Posterior vena cava (tissue), 2 donors: Measurements from ENCODE around the gene HTR3D. TPM values are rescaled to one million over a fixed set of nuclear protein-coding genes. Genes with fewer than 3 reads are reported as not detected.
"Not testable (repeated sequence)": the region's sequence is repeated elsewhere in the genome, so short reads cannot be mapped to it uniquely, and the experiment has no call there.

Experiments used
- DNase-seq: peaks from one replicate; pipeline ENCODE4 v3.0.0-alpha.2; 2020; ENCODE audit warnings: low spot score
- intact Hi-C, 2 donors: fragments of 100-400 bp; cut with DNase I; formaldehyde crosslinking; loops; one replicate each; pipeline versions ENCODE4 v1.14.1 to v1.14.2; 2022 to 2023
- long read RNA-seq, 2 donors: library from polyadenylated mRNA; unstranded; transcript quantifications; one replicate each; pipeline ENCODE4 v2.0.0, GENCODE V29; 2020 to 2021
- total RNA-seq, 2 donors: library from RNA; stranded (reverse); fragmentation: NEBNext Ultra II Directional; extraction: Animal tissue kit (Norgen Biotek cat#: 25700); gene quantifications; one replicate each; pipeline ENCODE4 v1.2.1, GENCODE V29; 2021
- donor health status: DM: yes; HTN: yes; CAD: no.
- donor health status: DM: yes; HTN: yes; CAD: no.

Gene HTR3D, protein sequence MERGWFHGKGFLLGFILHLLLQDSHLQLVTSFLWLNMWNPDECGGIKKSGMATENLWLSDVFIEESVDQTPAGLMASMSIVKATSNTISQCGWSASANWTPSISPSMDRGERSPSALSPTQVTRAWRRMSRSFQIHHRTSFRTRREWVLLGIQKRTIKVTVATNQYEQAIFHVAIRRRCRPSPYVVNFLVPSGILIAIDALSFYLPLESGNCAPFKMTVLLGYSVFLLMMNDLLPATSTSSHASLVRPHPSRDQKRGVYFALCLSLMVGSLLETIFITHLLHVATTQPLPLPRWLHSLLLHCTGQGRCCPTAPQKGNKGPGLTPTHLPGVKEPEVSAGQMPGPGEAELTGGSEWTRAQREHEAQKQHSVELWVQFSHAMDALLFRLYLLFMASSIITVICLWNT
- not detected for total RNA-seq
- long read RNA-seq, donor 1: 0 reads
- long read RNA-seq, donor 2: 0 reads

GRCh38 chr3:184031187-184031792 is at the start of gene HTR3D:
Gene HTR3D (plus strand): TSS chr3:184031742. CDS start chr3:184031742, 0 bp downstream.
- DNase-seq: no peak
- intact Hi-C loops: no loop called here

DNA sequence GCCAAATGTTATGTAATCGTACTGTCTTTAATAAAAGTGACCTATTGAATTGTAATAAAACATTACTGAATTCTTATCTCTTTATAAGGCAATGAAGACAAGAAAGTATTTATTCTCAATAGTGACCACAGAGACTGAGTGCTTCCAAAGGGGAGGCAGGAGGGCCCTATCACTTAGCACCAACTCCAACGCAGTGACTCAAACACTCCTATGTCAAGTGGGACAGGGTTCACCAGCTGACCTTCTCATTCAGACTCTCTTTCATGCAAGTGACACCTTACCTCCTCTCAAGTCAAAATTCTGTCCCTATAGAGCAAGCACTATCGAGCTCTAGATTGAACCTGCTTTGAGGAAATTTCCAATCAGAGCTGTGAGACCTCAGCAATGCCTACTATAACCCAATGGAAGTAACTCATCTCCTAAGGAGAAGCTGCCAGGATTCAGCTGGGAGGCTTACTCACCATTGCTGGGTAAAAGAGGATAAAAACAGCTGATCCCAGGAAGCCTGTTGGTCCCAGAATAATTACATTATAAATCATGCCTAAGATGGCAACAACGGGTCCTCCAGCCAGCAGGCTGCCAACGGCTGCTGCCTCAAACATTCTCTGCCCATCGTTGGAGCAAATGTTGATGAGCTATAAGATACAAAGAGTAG is 49.4 kb upstream of the HTR3D start:
- no peak for DNase-seq
- intact Hi-C loops: no loop called here

- intact Hi-C loops: no loop called here
- DNase-seq: no peak
These were observed 47.3 kb upstream of the HTR3D start for GRCh38 chr3:183984127-183984740.

DNA sequence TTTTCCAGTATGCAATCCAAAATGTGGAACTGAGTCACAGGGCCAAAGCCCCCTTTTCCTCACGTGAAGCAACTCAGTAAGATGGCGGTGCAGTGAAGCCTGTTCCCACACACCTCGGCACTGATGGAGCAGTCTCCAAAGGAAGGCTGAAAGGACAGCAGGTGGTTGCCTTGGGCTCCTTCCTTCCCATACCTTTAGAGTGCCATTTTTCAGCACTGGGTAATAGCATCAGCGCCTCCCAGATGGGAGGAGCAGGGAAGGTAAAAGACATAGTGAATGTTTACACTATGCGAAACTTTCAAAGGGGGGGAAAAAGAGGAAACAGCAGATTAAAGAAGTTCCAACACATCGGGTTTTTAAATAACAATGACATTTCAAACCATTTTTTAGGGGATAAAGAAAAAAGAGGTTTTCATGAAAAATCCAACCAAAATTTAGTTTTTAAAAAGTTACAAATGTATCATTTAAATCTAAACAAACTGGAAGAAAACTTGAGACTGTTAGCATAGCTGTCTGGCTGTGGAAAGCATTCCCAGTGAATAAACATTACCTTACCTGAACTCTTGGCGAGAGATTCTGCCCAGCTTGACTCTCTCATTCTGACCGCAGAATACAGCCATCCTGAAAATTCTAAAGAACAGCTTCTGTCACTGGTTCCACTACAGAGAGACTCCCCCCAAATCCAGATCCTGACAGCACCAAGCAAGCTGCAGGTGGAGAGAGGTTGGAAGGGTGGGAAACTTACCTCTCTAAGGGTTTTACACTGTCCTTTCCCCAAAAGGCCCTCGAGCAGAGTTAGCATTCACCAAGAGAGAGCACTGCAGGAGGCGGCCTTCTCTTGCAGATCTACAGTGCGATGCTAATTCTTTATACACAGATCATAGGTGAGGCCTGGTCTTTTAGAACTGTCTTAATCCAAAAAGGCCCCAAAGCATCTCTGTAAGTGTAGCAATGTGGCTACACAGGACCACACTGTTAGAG is 46.5 kb upstream of the HTR3D start:
- intact Hi-C loops: no loop called here
- DNase-seq: no peak

GRCh38 chr3:183987000-183987600 is 44.4 kb upstream of the HTR3D start:
- intact Hi-C loops: no loop called here
- no peak for DNase-seq

- no peak for DNase-seq
- intact Hi-C loops: no loop called here
These were observed 43.2 kb upstream of the HTR3D start for GRCh38 chr3:183988216-183988790.

- DNase-seq: no peak
- intact Hi-C loops: no loop called here
These were observed 40.1 kb upstream of the HTR3D start for GRCh38 chr3:183991403-183991802.

- intact Hi-C loops: no loop called here
- DNase-seq: no peak
These were observed 29.8 kb upstream of the HTR3D start for GRCh38 chr3:184001761-184002160.

DNA sequence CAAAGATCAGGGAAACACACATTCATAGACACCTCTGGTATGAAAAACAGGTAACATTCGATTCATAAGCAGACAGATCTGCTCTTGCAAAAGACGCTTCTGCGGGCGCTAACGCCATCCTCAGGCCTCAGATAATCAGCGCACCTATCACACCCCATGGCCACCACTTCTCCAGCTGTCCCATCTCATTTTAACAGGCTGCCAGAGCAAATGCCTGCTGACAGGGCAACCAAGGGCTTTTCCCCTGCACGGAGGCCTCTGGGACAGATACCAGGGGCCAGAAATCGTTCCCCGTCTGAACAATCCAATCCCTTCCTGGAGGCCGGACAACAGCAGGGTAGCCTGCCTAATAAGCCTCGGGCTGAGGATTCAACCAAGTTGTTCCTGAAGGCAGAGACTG is 29.1 kb upstream of the HTR3D start:
- no peak for DNase-seq
- intact Hi-C loops: no loop called here

DNA sequence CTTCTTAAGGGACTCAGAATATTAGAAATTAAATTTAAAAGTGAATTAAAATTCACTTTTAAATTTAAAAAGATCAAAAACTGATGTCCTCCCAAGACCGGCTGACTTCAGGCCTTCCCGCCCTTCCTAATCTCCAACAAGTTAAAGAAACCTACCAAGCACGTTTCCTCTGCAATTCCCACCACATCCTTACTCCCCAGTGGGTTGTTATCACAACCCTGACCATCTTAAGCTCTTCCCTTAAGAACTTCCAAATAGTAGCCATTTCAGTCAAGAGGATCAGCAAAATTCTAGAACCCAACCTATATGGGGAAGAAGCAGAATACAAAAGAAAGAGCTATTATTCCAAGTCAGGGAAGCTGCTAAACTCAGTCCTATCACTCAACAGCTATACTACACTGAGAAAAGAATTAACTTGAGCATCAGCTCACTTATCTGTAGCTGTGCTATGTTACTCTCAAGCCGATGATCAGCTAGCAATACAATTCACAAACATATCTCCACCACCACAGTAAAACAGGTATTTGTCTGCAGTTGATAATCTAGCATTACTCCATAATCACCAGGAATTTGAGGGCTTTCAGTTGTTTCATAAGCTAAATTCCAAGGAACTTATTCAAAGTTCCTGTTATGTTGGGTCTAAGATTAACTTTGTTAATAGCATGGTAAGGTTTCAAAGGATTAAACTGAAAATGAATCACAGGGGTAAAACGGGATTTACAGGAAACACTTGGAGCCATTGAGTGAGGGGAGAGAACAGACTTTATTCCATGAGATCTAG is 28.2 kb upstream of the HTR3D start:
- no peak for DNase-seq
- intact Hi-C loops: no loop called here

DNA sequence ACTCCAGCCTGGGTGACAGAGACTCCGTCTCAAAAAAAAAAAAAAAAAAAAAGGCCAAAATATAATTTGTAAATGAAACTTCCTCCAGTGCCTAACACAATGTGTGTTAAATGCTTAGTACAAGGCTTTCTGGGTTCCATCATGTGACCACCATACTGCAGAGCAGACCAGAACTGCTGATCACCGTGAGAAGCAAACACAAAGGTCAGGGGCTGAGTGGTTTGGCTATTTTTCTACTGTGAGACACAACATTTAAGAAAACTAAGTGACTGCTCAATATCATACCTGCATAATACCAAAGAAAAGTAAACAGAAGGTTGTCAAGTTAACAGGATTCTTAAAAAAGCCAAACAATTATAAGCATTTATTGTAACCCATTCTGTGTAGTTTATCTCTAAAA is 27.1 kb upstream of the HTR3D start:
- intact Hi-C loops: no loop called here
- DNase-seq: no peak

- DNase-seq: no peak
- intact Hi-C loops: no loop called here
These were observed 25.5 kb upstream of the HTR3D start for GRCh38 chr3:184005941-184006507.

DNA sequence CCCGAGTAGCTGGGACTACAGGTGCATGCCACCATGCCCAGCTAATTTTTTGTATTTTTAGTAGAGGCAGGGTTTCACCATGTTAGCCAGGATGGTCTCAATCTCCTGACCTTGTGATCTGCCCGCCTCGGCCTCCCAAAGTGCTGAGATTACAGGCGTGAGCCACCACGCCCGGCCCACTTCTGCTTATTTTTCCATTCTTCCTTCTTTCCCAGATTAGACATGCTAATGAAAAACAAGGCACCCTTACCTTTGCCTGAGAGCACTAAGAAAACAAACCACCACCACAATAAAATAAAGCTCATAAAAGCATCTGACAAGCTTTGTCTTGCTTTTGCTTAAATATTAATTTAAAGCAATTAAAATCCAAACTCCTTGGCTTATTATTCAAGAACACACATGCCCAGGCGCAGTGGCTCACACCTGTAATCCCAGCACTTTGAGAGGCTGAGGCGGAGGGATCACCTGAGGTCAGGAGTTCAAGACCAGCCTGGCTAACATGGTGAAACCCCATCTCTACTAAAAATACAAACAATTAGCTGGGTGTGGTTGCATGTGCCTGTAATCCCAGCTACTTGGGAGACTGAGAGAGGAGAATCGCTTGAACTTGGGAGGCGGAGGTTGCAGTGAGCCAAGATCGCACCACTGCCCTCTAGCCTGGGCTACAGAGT is 24.3 kb upstream of the HTR3D start:
- intact Hi-C loops: not testable (repeated sequence)

DNA sequence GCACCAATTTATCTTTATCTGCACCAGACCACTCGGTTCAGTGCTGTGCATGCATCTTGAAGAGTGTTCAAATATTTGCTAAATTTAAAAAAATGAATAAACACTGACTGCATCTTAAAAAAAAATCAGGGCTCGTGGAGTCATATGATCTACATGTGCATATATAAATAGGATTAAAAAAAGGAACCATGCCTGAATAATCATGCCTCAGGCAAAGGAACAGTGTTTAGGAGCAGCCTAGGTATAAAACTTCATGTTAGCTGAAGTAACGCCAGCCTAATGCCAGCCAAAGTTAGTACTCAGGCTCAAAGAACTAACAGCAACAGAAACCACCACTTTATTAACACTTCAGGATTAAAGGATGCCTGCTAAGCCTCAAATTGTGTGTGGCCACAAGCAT is 23.4 kb upstream of the HTR3D start:
- DNase-seq: no peak
- intact Hi-C loops: no loop called here

More for the DNA sequence above, 24.3 kb upstream of the HTR3D start:
- not testable (repeated sequence) for DNase-seq

DNA sequence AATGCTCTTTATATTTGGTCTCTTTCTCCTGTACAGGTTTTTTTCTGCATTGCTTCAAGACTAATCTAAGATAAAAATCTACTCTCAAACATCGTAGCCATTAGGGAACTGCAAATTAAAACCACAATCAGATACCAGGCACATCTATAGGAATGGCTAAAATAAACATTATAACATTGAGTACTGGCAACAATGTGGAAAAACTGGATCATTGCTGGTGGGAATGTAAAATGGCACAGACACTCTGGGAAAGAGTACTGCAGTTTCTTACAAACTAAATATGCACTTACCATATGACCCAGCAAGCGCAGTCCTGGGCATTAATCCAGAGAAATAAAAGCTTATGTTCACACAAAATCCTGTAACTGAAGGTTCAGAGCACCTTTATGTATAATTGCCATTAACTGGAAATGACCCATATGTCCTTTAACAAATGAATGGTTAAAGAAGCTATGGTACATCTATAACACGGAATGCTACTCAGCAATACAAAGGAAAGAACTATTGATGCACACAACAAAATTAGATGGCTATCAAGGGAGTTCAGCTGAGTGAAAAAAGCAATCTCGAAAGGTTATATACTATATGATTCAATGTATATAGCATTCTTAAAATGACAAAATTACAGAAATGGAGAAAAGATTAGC is 20.2 kb upstream of the HTR3D start:
- intact Hi-C loops: no loop called here
- no peak for DNase-seq
